ENCODE data around the gene NR3C2.

The NR3C2 gene

DNA sequence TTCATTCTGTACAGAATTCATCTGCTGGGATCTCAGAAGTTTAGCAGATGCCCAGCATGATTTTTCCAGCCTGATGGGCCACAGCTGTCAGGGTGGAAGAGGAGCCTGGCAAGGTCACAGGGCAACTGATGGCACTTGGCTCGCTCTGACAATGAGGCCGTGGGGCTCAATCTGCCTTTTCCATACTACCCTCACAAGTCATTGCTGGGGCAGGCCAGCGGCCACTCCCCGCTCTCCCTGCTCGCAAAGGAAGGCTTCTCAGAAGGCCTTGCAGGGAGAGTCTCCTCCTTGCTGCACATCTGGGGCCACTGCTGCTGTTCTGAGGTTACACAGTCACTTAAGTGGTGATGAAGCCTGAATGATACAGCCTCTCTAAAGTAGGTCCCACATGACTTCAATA lies 349.1 kb downstream of the NR3C2 start:
- DNase-seq (ENCODE audit: low spot score) = no peak
- no peaks in the 10 kb centered on the region for H3K4me1 ChIP-seq (ENCODE audit: insufficient read depth, poor library complexity, severe bottlenecking)
- no peak overlapping the region for H3K4me3 ChIP-seq (ENCODE audit: severe bottlenecking)
- H3K36me3 ChIP-seq (ENCODE audit: low read depth) = no peaks in the 10 kb centered on the region
- TF ChIP-seq, protein P1, sequence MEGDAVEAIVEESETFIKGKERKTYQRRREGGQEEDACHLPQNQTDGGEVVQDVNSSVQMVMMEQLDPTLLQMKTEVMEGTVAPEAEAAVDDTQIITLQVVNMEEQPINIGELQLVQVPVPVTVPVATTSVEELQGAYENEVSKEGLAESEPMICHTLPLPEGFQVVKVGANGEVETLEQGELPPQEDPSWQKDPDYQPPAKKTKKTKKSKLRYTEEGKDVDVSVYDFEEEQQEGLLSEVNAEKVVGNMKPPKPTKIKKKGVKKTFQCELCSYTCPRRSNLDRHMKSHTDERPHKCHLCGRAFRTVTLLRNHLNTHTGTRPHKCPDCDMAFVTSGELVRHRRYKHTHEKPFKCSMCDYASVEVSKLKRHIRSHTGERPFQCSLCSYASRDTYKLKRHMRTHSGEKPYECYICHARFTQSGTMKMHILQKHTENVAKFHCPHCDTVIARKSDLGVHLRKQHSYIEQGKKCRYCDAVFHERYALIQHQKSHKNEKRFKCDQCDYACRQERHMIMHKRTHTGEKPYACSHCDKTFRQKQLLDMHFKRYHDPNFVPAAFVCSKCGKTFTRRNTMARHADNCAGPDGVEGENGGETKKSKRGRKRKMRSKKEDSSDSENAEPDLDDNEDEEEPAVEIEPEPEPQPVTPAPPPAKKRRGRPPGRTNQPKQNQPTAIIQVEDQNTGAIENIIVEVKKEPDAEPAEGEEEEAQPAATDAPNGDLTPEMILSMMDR (IDR thresholded peaks at IDR 0.05; ENCODE audit: poor library complexity, severe bottlenecking) = no peak
- no peaks in the 10 kb centered on the region for H3K9me3 ChIP-seq (ENCODE audit: severe bottlenecking)
- ATAC-seq (ENCODE audit: low read depth) = no peak
- no peak overlapping the region for H3K27ac ChIP-seq (ENCODE audit: poor library complexity, severe bottlenecking)
- no peaks in the 10 kb centered on the region for H3K27me3 ChIP-seq (ENCODE audit: insufficient read depth, poor library complexity, severe bottlenecking)

DNA sequence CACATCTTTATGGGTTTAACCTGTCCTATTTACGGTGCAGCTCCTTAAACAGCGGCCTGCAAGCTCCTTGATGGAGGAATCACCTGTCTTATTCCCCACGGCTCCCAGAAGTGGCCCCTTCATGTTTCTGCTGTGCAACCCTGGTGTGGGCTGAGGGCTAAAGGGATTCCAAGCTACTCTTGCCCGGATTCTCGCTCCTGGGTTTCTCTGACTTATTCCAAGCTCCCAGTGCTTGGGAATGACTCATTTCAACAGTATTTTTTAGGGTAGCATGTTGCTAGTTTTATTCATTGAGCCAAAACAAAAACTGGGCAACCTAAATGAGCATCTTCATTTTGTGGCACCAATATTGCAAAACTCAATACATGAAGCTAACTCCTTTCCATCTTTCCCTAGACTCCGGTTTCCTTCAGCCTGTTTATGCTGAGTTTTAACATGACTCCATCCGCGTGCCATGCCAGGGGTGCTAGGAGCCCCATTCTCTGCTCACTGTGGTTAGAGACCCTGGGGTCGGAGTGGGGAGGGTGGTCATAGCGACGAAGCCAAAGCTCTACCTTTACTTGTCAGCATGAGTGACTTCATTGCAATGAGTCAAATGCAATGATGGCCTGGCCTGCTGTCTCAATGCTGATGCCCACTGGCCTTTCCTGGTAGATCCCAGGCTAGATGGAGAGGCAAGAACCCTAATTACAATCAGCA lies 349.7 kb downstream of the NR3C2 start:
- H3K27ac ChIP-seq (ENCODE audit: poor library complexity, severe bottlenecking) = no peak overlapping the region
- ATAC-seq (ENCODE audit: low read depth) (no peak), DNase-seq (ENCODE audit: low spot score) (no peak)
- H3K36me3 ChIP-seq (ENCODE audit: low read depth) = no peaks in the 10 kb centered on the region
- no peaks in the 10 kb centered on the region for H3K4me1 ChIP-seq (ENCODE audit: insufficient read depth, poor library complexity, severe bottlenecking)
- H3K9me3 ChIP-seq (ENCODE audit: severe bottlenecking) = no peaks in the 10 kb centered on the region
- H3K27me3 ChIP-seq (ENCODE audit: insufficient read depth, poor library complexity, severe bottlenecking) = no peaks in the 10 kb centered on the region
- no peak overlapping the region for H3K4me3 ChIP-seq (ENCODE audit: severe bottlenecking)
- TF ChIP-seq, protein P1 (IDR thresholded peaks at IDR 0.05; ENCODE audit: poor library complexity, severe bottlenecking) = no peak

DNA sequence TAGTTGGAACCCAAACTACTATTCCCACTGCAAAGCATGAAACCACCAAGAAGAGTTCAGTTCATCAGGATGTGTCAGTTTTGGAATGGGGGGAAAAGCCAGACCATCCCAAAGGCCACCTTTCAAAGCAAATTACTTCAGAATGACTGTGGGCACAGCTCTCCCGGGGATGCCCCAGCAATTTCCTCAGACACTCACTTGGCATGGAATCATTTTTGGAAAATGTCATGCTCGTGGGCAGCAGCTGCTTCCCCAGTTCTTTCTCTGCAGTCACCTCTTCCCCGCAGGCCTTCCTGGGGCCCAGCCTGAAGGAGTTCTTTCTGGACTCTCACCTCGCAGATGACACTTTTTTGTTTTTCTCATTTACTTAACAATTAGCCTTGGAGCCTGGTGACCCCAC lies 350.3 kb downstream of the NR3C2 start:
- no peak for DNase-seq (ENCODE audit: low spot score)
- Histone ChIP-seq H3K4me3 (ENCODE audit: severe bottlenecking) (no peak overlapping the region), H3K27me3 (ENCODE audit: insufficient read depth, poor library complexity, severe bottlenecking) (no peaks in the 10 kb centered on the region), H3K27ac (ENCODE audit: poor library complexity, severe bottlenecking) (no peak overlapping the region), H3K9me3 (ENCODE audit: severe bottlenecking) (no peaks in the 10 kb centered on the region), H3K4me1 (ENCODE audit: insufficient read depth, poor library complexity, severe bottlenecking) (no peaks in the 10 kb centered on the region), H3K36me3 (ENCODE audit: low read depth) (no peaks in the 10 kb centered on the region)
- ATAC-seq (ENCODE audit: low read depth) = no peak
- TF ChIP-seq, protein P1 (IDR thresholded peaks at IDR 0.05; ENCODE audit: poor library complexity, severe bottlenecking) = no peak

DNA sequence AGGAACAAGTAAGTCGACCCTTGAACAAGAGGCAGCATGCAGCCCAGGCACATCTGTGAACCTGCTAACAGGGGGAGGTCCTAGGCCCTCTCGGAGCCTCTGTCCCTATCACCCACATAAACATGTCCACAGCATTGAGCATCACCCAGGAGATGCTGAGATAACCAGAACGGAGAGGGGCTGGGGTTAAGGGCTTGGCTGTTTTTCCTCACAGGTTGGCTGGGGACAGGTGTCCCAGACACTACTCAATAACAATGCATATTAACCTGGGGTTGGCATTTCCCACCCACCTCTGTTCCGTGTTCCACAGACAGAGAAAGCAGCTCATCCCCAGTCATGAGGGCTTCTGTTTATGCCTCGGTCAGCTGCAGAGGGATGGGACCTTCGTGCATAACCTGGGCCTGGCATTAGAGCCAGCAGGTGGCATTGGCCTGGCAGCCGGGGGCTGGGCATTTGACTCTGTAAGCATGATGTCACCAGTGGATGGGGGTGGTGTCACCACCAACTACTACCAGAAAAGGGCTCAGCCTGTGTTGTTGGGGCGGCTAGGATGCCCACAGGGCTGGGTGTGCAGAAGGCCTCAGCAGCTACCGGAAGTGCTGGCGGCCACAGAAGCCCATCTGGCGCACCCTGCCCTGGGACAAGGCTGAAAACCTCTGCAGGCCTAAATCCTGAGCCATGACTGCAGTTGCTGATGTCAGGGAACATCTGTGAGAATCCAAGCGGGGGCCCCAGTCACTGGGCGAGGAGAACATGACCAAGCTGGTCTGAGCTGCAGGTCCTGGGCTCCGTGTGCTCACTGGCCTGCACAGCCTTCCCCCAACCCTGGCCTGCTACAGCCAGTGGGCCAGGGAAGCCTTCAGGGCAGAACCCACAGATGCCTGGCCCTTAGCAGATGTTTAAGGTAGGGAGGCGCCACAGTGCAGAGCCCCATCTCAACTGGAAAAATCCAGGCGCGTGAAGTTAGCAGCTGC lies 351.4 kb downstream of the NR3C2 start:
- Histone ChIP-seq H3K4me3 (ENCODE audit: severe bottlenecking) (no peak overlapping the region), H3K4me1 (ENCODE audit: insufficient read depth, poor library complexity, severe bottlenecking) (no peaks in the 10 kb centered on the region), H3K27ac (ENCODE audit: poor library complexity, severe bottlenecking) (no peak overlapping the region), H3K36me3 (ENCODE audit: low read depth) (no peaks in the 10 kb centered on the region), H3K9me3 (ENCODE audit: severe bottlenecking) (no peaks in the 10 kb centered on the region), H3K27me3 (ENCODE audit: insufficient read depth, poor library complexity, severe bottlenecking) (no peaks in the 10 kb centered on the region)
- DNase-seq (ENCODE audit: low spot score) (no peak), ATAC-seq (ENCODE audit: low read depth) (0 out of 3 replicates have a peak, but pooled peaks have one; percentile 12)
- TF ChIP-seq, protein P1 (IDR thresholded peaks at IDR 0.05; ENCODE audit: poor library complexity, severe bottlenecking) = no peak
